H1 (cell line): ENCODE data around the gene B4GALT7. TPM values are rescaled to one million over a fixed set of nuclear protein-coding genes. Genes with fewer than 3 reads are reported as not detected.
A peak's percentile ranks its signal among the peaks of the same experiment; 100 is the strongest.

Source experiments
- CTCF ChIA-PET: fragments of 300-600 bp; sonication (Branson Sonifier 250); formaldehyde crosslinking; loops from one replicate; lab custom pipeline; 2021; ENCODE audit not compliant: partially characterized antibody; lab: Charles Lee
- POLR2A ChIA-PET: fragments of 300-600 bp; sonication (Branson Sonifier 250); formaldehyde crosslinking; loops from one replicate; lab custom pipeline; 2021; ENCODE audit warnings: inconsistent platforms; ENCODE audit not compliant: partially characterized antibody; lab: Charles Lee
- DNase-seq, 2 experiments: peaks; one replicate each; pipeline versions ENCODE4 v3.0.0 to v3.0.0-alpha.2; 2010 to 2022; ENCODE audit warnings: low spot score in 2 of 2, low read depth in 1 of 2, mixed read lengths in 1 of 2
- FAIRE-seq: peaks from 2 replicates; lab custom pipeline; 2011; peaks lifted over from hg19 to GRCh38; lab: Jason Lieb, UNC
- H2AFZ ChIP-seq: 2 replicates; pipeline ENCODE4 v1.8.1; 2012; ENCODE audit warnings: low read length, inconsistent platforms
- H2AK5ac ChIP-seq: 2 replicates; pipeline ENCODE4 v1.6.1; 2013; ENCODE audit warnings: low read depth, low read length
- H2BK120ac ChIP-seq: replicated peaks from 2 replicates; pipeline ENCODE3; 2013; ENCODE audit warnings: low read depth, low read length, inconsistent platforms
- H2BK12ac ChIP-seq: 2 replicates; pipeline ENCODE4 v1.6.1; 2013; ENCODE audit warnings: low read depth, low read length
- H2BK15ac ChIP-seq: 2 replicates; pipeline ENCODE4 v1.6.1; 2013; ENCODE audit warnings: low read length
- H2BK20ac ChIP-seq: 2 replicates; pipeline ENCODE4 v1.6.1; 2013; ENCODE audit warnings: low read length
- H2BK5ac ChIP-seq: 2 replicates; pipeline ENCODE4 v1.6.1; 2013; ENCODE audit warnings: low read depth, low read length
- H3K14ac ChIP-seq: 2 replicates; pipeline ENCODE4 v1.6.1; 2013; ENCODE audit warnings: inconsistent platforms; ENCODE audit not compliant: insufficient read length
- H3K18ac ChIP-seq: 2 replicates; pipeline ENCODE4 v1.6.1; 2013; ENCODE audit warnings: low read length; ENCODE audit errors: extremely low read depth
- H3K23ac ChIP-seq: 2 replicates; pipeline ENCODE4 v1.6.1; 2013; ENCODE audit warnings: inconsistent platforms; ENCODE audit not compliant: insufficient read length
- H3K23me2 ChIP-seq: 2 replicates; pipeline ENCODE4 v1.6.1; 2013; ENCODE audit warnings: low read depth, low read length
- H3K27ac ChIP-seq: 2 replicates; pipeline ENCODE4 v1.6.1; 2011; ENCODE audit warnings: low read depth, low read length, inconsistent platforms
- H3K27me3 ChIP-seq, 4 experiments: replicated peaks in 1 of 4; 1 replicate in 1 of 4; 2 replicates in 3 of 4; pipeline versions ENCODE4 v1.6.1 to v1.8.1; 2011 to 2013; ENCODE audit warnings: low read length in 3 of 4, mild to moderate bottlenecking in 3 of 4, inconsistent platforms in 2 of 4, mixed read lengths in 2 of 4, moderate library complexity in 1 of 4; ENCODE audit not compliant: control insufficient read depth in 3 of 4, insufficient read depth in 3 of 4; ENCODE audit errors: extremely low read depth in 1 of 4
- H3K36me3 ChIP-seq, 4 experiments: 2 replicates each; pipeline versions ENCODE4 v1.6.1 to v1.8.1; 2011 to 2013; ENCODE audit warnings: mild to moderate bottlenecking in 4 of 4, low read length in 3 of 4, moderate library complexity in 2 of 4, control low read depth in 1 of 4, inconsistent platforms in 1 of 4; ENCODE audit not compliant: insufficient read depth in 4 of 4, control insufficient read depth in 2 of 4
- H3K4ac ChIP-seq: replicated peaks from 2 replicates; pipeline ENCODE3; 2013; ENCODE audit warnings: low read length, low read depth, mixed read lengths, inconsistent platforms; ENCODE audit not compliant: insufficient read length
- H3K4me1 ChIP-seq, 4 experiments: replicated peaks in 1 of 4; 1 replicate in 1 of 4; 2 replicates in 3 of 4; pipeline versions ENCODE4 v1.6.1 to v1.8.1; 2011 to 2013; ENCODE audit warnings: low read length in 3 of 4, inconsistent platforms in 2 of 4, mixed read lengths in 1 of 4; ENCODE audit not compliant: insufficient read depth in 4 of 4, control insufficient read depth in 3 of 4
- H3K4me2 ChIP-seq, 2 experiments: 2 replicates each; pipeline versions ENCODE4 v1.6.1 to v1.8.1; 2011 to 2013; ENCODE audit warnings: low read depth in 2 of 2, low read length in 2 of 2, control low read depth in 1 of 2, inconsistent platforms in 1 of 2, mild to moderate bottlenecking in 1 of 2; ENCODE audit not compliant: insufficient read depth in 1 of 2
- H3K4me3 ChIP-seq, 4 experiments: fragments of 200-600, 300-600 bp in 1 of 4; sonication (generic), shearing (Covaris generic), sonication (Bioruptor Twin) in 1 of 4; 2 replicates each; pipeline versions ENCODE4 v1.5.1 to v1.8.1; 2011 to 2016; ENCODE audit warnings: low read length in 4 of 4, low read depth in 3 of 4, control low read depth in 2 of 4, inconsistent platforms in 2 of 4, mild to moderate bottlenecking in 2 of 4, mixed read lengths in 1 of 4, moderate library complexity in 1 of 4; ENCODE audit not compliant: insufficient read depth in 2 of 4; ENCODE audit errors: extremely low read depth in 1 of 4
- H3K56ac ChIP-seq: replicated peaks from 2 replicates; pipeline ENCODE3; 2013; ENCODE audit warnings: low read depth, mild to moderate bottlenecking, mixed read lengths, low read length, inconsistent platforms; ENCODE audit not compliant: insufficient read length
- H3K79me1 ChIP-seq: 2 replicates; pipeline ENCODE4 v1.6.1; 2013; ENCODE audit warnings: low read depth, low read length, control low read depth
- H3K79me2 ChIP-seq, 2 experiments: 2 replicates each; pipeline versions ENCODE4 v1.6.1 to v1.8.1; 2012 to 2013; ENCODE audit warnings: low read length in 2 of 2, mild to moderate bottlenecking in 2 of 2, inconsistent platforms in 1 of 2; ENCODE audit not compliant: insufficient read depth in 2 of 2, control insufficient read depth in 1 of 2
- H3K9ac ChIP-seq, 4 experiments: replicated peaks in 1 of 4; 1 replicate in 1 of 4; 2 replicates in 3 of 4; pipeline versions ENCODE4 v1.6.1 to v1.8.1; 2011 to 2013; ENCODE audit warnings: low read depth in 3 of 4, low read length in 3 of 4, control low read depth in 2 of 4, mild to moderate bottlenecking in 2 of 4, moderate library complexity in 2 of 4, inconsistent platforms in 1 of 4; ENCODE audit errors: extremely low read depth in 1 of 4
- H3K9me3 ChIP-seq, 2 experiments: 2 replicates each; pipeline versions ENCODE4 v1.6.1 to v1.8.1; 2012 to 2013; ENCODE audit warnings: mild to moderate bottlenecking in 2 of 2, moderate library complexity in 2 of 2, control low read depth in 1 of 2, inconsistent platforms in 1 of 2, low read depth in 1 of 2, low read length in 1 of 2, mixed read lengths in 1 of 2; ENCODE audit not compliant: insufficient read depth in 2 of 2
- H4K20me1 ChIP-seq, 2 experiments: replicated peaks in 1 of 2; 2 replicates each; pipeline versions ENCODE3 to v1.8.1; 2011 to 2013; ENCODE audit warnings: inconsistent platforms in 2 of 2, low read length in 2 of 2, mild to moderate bottlenecking in 1 of 2; ENCODE audit not compliant: insufficient read depth in 2 of 2, control insufficient read depth in 1 of 2
- H4K5ac ChIP-seq: 2 replicates; pipeline ENCODE4 v1.6.1; 2013; ENCODE audit warnings: low read length, low read depth, mixed read lengths, inconsistent platforms; ENCODE audit not compliant: insufficient read length
- H4K8ac ChIP-seq: 2 replicates; pipeline ENCODE4 v1.8.0; 2013; ENCODE audit warnings: mild to moderate bottlenecking, moderate library complexity, low read length, inconsistent platforms; ENCODE audit not compliant: insufficient read depth; ENCODE audit errors: extremely low read depth
- H4K91ac ChIP-seq: replicated peaks from 2 replicates; pipeline ENCODE3; 2013; ENCODE audit warnings: low read length, mixed read lengths, inconsistent platforms; ENCODE audit not compliant: insufficient read length
- SP2 ChIP-seq: IDR thresholded peaks from 2 replicates; pipeline ENCODE4 v1.6.1; 2012; ENCODE audit warnings: mild to moderate bottlenecking, low read length, inconsistent platforms
- WGBS, 2 experiments: shearing (Covaris generic) in 1 of 2; methylation state at CpG; one replicate each; pipeline versions ENCODE4 v1.1.6 to v1.1.7; 2013 to 2015; ENCODE audit warnings: low lambda C conversion rate in 2 of 2, mixed read lengths in 2 of 2, inconsistent platforms in 1 of 2, low coverage in 1 of 2, missing lambda C conversion rate in 1 of 2; ENCODE audit not compliant: insufficient replicate concordance in 2 of 2, insufficient coverage in 1 of 2, insufficient read length in 1 of 2; ENCODE audit errors: extremely low coverage in 1 of 2, missing lambda C conversion rate in 1 of 2; 5-methylcytosine and 5-hydroxymethylcytosine counted together
- polyA plus RNA-seq, 7 experiments: library from polyadenylated mRNA; depleted of rRNA in 3 of 7; stranded (reverse) in 5 of 7; unstranded in 2 of 7; fragments of >200 nt in 5 of 7; fragments of 200-250 nt in 2 of 7; gene quantifications; 1 replicate in 5 of 7; 2 replicates in 1 of 7; 4 replicates in 1 of 7; pipeline versions ENCODE4 v1.2.1 to v1.2.3, GENCODE V29; 2011 to 2013; ENCODE audit warnings: missing spikeins in 2 of 7, mixed read lengths in 2 of 7
- total RNA-seq: library from RNA; stranded (reverse); fragmentation: NEBNext Ultra II Directional; extraction: Animal tissue kit (Norgen Biotek cat#: 25700); gene quantifications from 2 replicates; pipeline ENCODE4 v1.2.1, GENCODE V29; 2021
- TF ChIP-seq, protein P1 (sequence below), 3 experiments: IDR thresholded peaks; 1 replicate in 2 of 3; 2 replicates in 1 of 3; pipeline versions ENCODE4 v1.5.1 to v1.6.1; 2011; ENCODE audit warnings: low read length in 3 of 3, mild to moderate bottlenecking in 3 of 3, inconsistent platforms in 2 of 3, low read depth in 1 of 3, moderate library complexity in 1 of 3; ENCODE audit not compliant: insufficient read depth in 1 of 3; ENCODE audit errors: control extremely low read depth in 1 of 3

The B4GALT7 gene
- total and polyA plus RNA-seq, 2 of the 8 experiments (the other 6 are each of a cell fraction or from before 2014, with no cell fraction given), result 18.7 to 31.9 TPM

DNA sequence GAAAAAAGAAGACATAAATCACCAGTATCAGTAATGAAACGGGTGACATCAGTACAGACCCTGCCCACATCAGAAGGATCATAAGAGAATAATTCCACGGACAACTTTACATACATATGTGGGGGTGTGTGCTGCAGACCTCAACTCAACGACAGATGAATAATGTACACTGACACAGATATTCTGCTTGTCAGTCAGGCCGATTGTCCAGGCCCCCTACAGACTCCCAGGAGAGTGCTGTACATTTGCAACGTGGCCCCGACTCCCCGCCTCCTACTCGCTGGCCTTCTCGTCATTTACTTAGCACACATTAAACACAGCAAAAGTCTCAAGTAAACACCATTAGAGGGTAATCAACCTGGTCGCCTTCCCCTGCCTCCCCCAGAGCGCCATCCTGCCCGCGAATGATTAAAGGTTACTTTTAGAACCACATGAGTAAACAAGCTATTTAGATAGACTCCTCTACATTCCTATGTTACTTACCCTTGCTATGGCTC is 11.5 kb upstream of the B4GALT7 start:
- Histone ChIP-seq H3K79me1 (no peaks in the 10 kb centered on the region; the same call in 1 of the 2 replicates), H4K8ac (peak overlapping the region; percentile 51; the same call in 1 of the 2 replicates), H2BK120ac (no peak overlapping the region), H4K20me1 (no peaks in the 10 kb centered on the region), H3K4me2 (no peak overlapping the region), H2AFZ (no peak overlapping the region), H3K4ac (no peak overlapping the region), H3K36me3 (peaks cover under 1 to 2% (median 1%) of the 10 kb centered on the region in 4 experiments; a peak in 5 of 8 replicates), H3K23me2 (peaks cover 2% of the 10 kb centered on the region; the same call in 1 of the 2 replicates)
- DNase-seq, result no peak
- no peak for FAIRE-seq
- CTCF ChIA-PET, result no interaction called here
- TF ChIP-seq SP2, result no peak
- TF ChIP-seq, protein P1, sequence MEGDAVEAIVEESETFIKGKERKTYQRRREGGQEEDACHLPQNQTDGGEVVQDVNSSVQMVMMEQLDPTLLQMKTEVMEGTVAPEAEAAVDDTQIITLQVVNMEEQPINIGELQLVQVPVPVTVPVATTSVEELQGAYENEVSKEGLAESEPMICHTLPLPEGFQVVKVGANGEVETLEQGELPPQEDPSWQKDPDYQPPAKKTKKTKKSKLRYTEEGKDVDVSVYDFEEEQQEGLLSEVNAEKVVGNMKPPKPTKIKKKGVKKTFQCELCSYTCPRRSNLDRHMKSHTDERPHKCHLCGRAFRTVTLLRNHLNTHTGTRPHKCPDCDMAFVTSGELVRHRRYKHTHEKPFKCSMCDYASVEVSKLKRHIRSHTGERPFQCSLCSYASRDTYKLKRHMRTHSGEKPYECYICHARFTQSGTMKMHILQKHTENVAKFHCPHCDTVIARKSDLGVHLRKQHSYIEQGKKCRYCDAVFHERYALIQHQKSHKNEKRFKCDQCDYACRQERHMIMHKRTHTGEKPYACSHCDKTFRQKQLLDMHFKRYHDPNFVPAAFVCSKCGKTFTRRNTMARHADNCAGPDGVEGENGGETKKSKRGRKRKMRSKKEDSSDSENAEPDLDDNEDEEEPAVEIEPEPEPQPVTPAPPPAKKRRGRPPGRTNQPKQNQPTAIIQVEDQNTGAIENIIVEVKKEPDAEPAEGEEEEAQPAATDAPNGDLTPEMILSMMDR (IDR thresholded peaks at IDR 0.05; ENCODE audit: control extremely low read depth in 1 of 3, insufficient read depth in 1 of 3, low read depth in 1 of 3, low read length in 3 of 3), result no peak
- TF ChIP-seq, all 59 proteins: peak for 0
- no peak overlapping the region for H2BK12ac ChIP-seq
- no peak overlapping the region for H3K56ac ChIP-seq
- H3K9me3 ChIP-seq, result no peaks in the 10 kb centered on the region
- H3K9ac ChIP-seq, result no peak overlapping the region
- peaks cover 0 to 6% (median 1%) of the 10 kb centered on the region in 4 experiments; a peak in 1 of 7 replicates for H3K27me3 ChIP-seq
- no peak overlapping the region for H3K27ac ChIP-seq
- no peak overlapping the region for H2AK5ac ChIP-seq
- no peak overlapping the region for H3K18ac ChIP-seq
- POLR2A ChIA-PET, result no interaction called here
- H4K91ac ChIP-seq, result no peak overlapping the region
- H2BK15ac ChIP-seq, result no peak overlapping the region
- H3K14ac ChIP-seq, result no peak overlapping the region
- H3K4me1 ChIP-seq, result no peaks in the 10 kb centered on the region
- no peak overlapping the region for H3K23ac ChIP-seq
- H4K5ac ChIP-seq, result no peak overlapping the region
- H3K4me3 ChIP-seq, result no peak overlapping the region
- no peak overlapping the region for H2BK20ac ChIP-seq
- peaks cover 0 to 4% of the 10 kb centered on the region in 2 experiments; a peak in 1 of 4 replicates for H3K79me2 ChIP-seq
- no peak overlapping the region for H2BK5ac ChIP-seq
- 73% methylated on average over 13 of the region's 13 CpGs; no CpG with 5 or more reads in 1 of the 2 experiments for WGBS, 2 experiments
